Measurements from ENCODE around the gene DLGAP5.
A peak's percentile ranks its signal among the peaks of the same experiment; 100 is the strongest.

Gene DLGAP5

GRCh38 chr14:55099756-55100155, 91.6 kb downstream of the DLGAP5 start:
- Histone ChIP-seq H3K4me3 (ENCODE audit: low read depth, low read length, poor library complexity, severe bottlenecking) (no peak overlapping the region), H3K4me1 (ENCODE audit: insufficient read depth, low read length, severe bottlenecking) (peaks cover 46% of the 10 kb centered on the region), H3K27ac (ENCODE audit: low read depth, low read length, poor library complexity, severe bottlenecking) (no peak overlapping the region), H3K9me3 (ENCODE audit: low read length) (0 out of 2 replicates have a peak, but pooled peaks cover 7% of the 10 kb centered on the region), H3K9ac (ENCODE audit: low read length) (no peak overlapping the region), H3F3A (ENCODE audit: insufficient read depth, low read length) (no peaks in the 10 kb centered on the region), H3K36me3 (ENCODE audit: insufficient read depth, low read length) (peaks cover 7% of the 10 kb centered on the region; the same call in 1 of the 2 replicates), H4K20me1 (ENCODE audit: insufficient read depth, low read length) (no peaks in the 10 kb centered on the region), H3K27me3 (ENCODE audit: insufficient read depth, low read length) (no peaks in the 10 kb centered on the region), H2AFZ (ENCODE audit: low read length) (no peak overlapping the region), H3K4me2 (ENCODE audit: low read length) (no peak overlapping the region), H3K79me2 (ENCODE audit: insufficient read depth, low read length) (no peaks in the 10 kb centered on the region), H3K9me2 (ENCODE audit: low read depth, low read length) (no peaks in the 10 kb centered on the region)
- no peak for TF ChIP-seq EZH2 (IDR thresholded peaks at IDR 0.05; ENCODE audit: borderline replicate concordance, low read length)
- TF ChIP-seq CTCF (IDR thresholded peaks at IDR 0.05; ENCODE audit: low read length): no peak

GRCh38 chr14:55098561-55098898, 92.9 kb downstream of the DLGAP5 start:
- TF ChIP-seq CTCF (IDR thresholded peaks at IDR 0.05; ENCODE audit: low read length): no peak
- TF ChIP-seq EZH2 (IDR thresholded peaks at IDR 0.05; ENCODE audit: borderline replicate concordance, low read length): no peak
- no peaks in the 10 kb centered on the region for H3K9me2 ChIP-seq (ENCODE audit: low read depth, low read length)
- no peaks in the 10 kb centered on the region for H3K27me3 ChIP-seq (ENCODE audit: insufficient read depth, low read length)
- H3K79me2 ChIP-seq (ENCODE audit: insufficient read depth, low read length): no peaks in the 10 kb centered on the region
- no peaks in the 10 kb centered on the region for H3K9me3 ChIP-seq (ENCODE audit: low read length)
- H3K4me2 ChIP-seq (ENCODE audit: low read length): no peak overlapping the region
- H3K36me3 ChIP-seq (ENCODE audit: insufficient read depth, low read length): no peaks in the 10 kb centered on the region
- H3K4me1 ChIP-seq (ENCODE audit: insufficient read depth, low read length, severe bottlenecking): peaks cover 42% of the 10 kb centered on the region
- no peak overlapping the region for H3K4me3 ChIP-seq (ENCODE audit: low read depth, low read length, poor library complexity, severe bottlenecking)
- no peak overlapping the region for H3K9ac ChIP-seq (ENCODE audit: low read length)
- peak overlapping the region; percentile 36 for H3K27ac ChIP-seq (ENCODE audit: low read depth, low read length, poor library complexity, severe bottlenecking)
- H4K20me1 ChIP-seq (ENCODE audit: insufficient read depth, low read length): no peaks in the 10 kb centered on the region
- H3F3A ChIP-seq (ENCODE audit: insufficient read depth, low read length): no peaks in the 10 kb centered on the region
- H2AFZ ChIP-seq (ENCODE audit: low read length): peak overlapping the region; percentile 73
